ENCODE data around the gene JOSD1. TPM values are rescaled to one million over a fixed set of nuclear protein-coding genes. Genes with fewer than 3 reads are reported as not detected.

JOSD1 gene
- total and polyA plus RNA-seq, 9 of the 15 experiments (the other 6 are each of a cell fraction or from before 2014, with no cell fraction given), result 8.9 to 39.1 (median 30.4) TPM

DNA sequence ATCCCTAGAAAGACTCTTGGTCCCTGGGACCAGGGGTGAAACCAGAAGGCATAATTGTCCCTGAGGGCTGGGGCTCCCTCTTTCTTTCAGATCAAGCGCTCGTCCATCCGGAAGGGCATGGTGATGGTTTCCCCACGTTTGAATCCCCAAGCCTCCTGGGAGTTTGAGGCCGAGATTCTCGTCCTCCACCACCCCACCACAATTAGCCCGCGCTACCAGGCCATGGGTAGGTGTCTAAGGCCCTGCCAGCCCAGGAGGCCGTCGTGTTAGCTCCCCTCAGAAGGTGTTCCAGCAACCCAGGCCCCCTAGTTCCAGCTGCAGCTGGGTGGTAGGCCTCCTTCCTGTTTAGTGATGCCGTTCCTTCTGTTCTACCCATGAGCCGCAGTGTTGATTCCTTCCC is 26.4 kb upstream of the JOSD1 start (continued):
- TF ChIP-seq, protein P1, sequence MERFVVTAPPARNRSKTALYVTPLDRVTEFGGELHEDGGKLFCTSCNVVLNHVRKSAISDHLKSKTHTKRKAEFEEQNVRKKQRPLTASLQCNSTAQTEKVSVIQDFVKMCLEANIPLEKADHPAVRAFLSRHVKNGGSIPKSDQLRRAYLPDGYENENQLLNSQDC (CRISPR knock-in tag; IDR thresholded peaks at IDR 0.05), result no peak
- TF ChIP-seq SMARCA4 (IDR thresholded peaks at IDR 0.05) (no peak), ZNF197 (CRISPR knock-in tag; IDR thresholded peaks at IDR 0.05; ENCODE audit: low read depth) (no peak)
- TF ChIP-seq, protein P2, sequence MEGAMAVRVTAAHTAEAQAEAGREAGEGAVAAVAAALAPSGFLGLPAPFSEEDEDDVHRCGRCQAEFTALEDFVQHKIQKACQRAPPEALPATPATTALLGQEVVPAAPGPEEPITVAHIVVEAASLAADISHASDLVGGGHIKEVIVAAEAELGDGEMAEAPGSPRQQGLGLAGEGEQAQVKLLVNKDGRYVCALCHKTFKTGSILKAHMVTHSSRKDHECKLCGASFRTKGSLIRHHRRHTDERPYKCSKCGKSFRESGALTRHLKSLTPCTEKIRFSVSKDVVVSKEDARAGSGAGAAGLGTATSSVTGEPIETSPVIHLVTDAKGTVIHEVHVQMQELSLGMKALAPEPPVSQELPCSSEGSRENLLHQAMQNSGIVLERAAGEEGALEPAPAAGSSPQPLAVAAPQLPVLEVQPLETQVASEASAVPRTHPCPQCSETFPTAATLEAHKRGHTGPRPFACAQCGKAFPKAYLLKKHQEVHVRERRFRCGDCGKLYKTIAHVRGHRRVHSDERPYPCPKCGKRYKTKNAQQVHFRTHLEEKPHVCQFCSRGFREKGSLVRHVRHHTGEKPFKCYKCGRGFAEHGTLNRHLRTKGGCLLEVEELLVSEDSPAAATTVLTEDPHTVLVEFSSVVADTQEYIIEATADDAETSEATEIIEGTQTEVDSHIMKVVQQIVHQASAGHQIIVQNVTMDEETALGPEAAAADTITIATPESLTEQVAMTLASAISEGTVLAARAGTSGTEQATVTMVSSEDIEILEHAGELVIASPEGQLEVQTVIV (CRISPR knock-in tag; IDR thresholded peaks at IDR 0.05; ENCODE audit: borderline replicate concordance), result no peak
- TF ChIP-seq, protein P3, sequence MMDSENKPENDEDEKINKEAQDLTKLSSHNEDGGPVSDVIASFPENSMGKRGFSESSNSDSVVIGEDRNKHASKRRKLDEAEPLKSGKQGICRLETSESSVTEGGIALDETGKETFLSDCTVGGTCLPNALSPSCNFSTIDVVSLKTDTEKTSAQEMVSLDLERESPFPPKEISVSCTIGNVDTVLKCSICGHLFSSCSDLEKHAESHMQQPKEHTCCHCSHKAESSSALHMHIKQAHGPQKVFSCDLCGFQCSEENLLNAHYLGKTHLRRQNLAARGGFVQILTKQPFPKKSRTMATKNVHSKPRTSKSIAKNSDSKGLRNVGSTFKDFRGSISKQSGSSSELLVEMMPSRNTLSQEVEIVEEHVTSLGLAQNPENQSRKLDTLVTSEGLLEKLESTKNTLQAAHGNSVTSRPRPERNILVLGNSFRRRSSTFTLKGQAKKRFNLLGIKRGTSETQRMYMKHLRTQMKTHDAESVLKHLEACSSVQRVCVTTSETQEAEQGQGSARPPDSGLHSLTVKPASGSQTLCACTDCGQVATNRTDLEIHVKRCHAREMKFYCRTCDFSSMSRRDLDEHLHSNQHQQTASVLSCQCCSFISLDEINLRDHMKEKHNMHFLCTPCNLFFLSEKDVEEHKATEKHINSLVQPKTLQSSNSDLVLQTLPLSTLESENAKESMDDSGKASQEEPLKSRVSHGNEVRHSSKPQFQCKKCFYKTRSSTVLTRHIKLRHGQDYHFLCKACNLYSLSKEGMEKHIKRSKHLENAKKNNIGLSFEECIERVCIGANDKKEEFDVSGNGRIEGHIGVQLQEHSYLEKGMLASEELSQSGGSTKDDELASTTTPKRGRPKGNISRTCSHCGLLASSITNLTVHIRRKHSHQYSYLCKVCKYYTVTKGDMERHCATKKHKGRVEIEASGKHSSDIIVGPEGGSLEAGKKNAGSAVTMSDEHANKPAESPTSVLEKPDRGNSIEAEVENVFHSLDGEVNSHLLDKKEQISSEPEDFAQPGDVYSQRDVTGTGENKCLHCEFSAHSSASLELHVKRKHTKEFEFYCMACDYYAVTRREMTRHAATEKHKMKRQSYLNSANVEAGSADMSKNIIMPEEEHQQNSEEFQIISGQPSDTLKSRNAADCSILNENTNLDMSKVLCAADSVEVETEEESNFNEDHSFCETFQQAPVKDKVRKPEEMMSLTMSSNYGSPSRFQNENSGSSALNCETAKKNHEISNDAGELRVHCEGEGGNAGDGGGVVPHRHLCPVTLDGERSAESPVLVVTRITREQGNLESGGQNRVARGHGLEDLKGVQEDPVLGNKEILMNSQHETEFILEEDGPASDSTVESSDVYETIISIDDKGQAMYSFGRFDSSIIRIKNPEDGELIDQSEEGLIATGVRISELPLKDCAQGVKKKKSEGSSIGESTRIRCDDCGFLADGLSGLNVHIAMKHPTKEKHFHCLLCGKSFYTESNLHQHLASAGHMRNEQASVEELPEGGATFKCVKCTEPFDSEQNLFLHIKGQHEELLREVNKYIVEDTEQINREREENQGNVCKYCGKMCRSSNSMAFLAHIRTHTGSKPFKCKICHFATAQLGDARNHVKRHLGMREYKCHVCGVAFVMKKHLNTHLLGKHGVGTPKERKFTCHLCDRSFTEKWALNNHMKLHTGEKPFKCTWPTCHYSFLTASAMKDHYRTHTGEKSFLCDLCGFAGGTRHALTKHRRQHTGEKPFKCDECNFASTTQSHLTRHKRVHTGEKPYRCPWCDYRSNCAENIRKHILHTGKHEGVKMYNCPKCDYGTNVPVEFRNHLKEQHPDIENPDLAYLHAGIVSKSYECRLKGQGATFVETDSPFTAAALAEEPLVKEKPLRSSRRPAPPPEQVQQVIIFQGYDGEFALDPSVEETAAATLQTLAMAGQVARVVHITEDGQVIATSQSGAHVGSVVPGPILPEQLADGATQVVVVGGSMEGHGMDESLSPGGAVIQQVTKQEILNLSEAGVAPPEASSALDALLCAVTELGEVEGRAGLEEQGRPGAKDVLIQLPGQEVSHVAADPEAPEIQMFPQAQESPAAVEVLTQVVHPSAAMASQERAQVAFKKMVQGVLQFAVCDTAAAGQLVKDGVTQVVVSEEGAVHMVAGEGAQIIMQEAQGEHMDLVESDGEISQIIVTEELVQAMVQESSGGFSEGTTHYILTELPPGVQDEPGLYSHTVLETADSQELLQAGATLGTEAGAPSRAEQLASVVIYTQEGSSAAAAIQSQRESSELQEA (IDR thresholded peaks at IDR 0.05; ENCODE audit: low read depth), result no peak

Data from K562 (cell line).